Measurements from ENCODE around the gene ZNF33A. TPM values are rescaled to one million over a fixed set of nuclear protein-coding genes. Genes with fewer than 3 reads are reported as not detected.
A peak's percentile ranks its signal among the peaks of the same experiment; 100 is the strongest.

ZNF33A gene
- total and polyA plus RNA-seq, 7 donors: 4.5 to 20.8 (median 16.9) TPM

GRCh38 chr10:38094158-38094926 is 83.9 kb downstream of the ZNF33A start, which contains the start of gene ZNF37A:
Gene ZNF37A, plus strand, starts transcription at chr10:38094337. Its CDS starts 2,281 bp downstream, at chr10:38096618.
- ATAC-seq: peak; percentile 98 to 99 (median 99)
- no peak for TF ChIP-seq CTCF (IDR thresholded peaks at IDR 0.05)
- WGBS, 3 donors: 0% methylated on average over 54 to 59 of the region's 59 CpGs

GRCh38 chr10:38094927-38095574 is 84.6 kb downstream of the ZNF33A start:
- ATAC-seq: no peak
- DNase-seq: no peak
- Histone ChIP-seq H3K36me3 (ENCODE audit: insufficient read depth in 1 of 2, low read depth in 1 of 2) (peaks cover 0 to 44% of the 10 kb centered on the region in 2 donors), H3K4me3 (peak overlapping the region; percentile 96), H3K4me1 (peaks cover 4% of the 10 kb centered on the region), H3K27me3 (ENCODE audit: insufficient read depth in 3 of 3, low read length in 2 of 3) (no peaks in the 10 kb centered on the region), H3K27ac (peak overlapping the region; percentile 90), H3K9me3 (peaks cover 8% of the 10 kb centered on the region)
- intact Hi-C loops (cut with DNase I): loop anchor here (2.0 to 10.0 kb wide), 5 partner anchors 80 to 238 kb away; partner anchors contain the start of genes ZNF33A (in 2 of the 2), ZNF248 (in 1 of the 2) and ZNF25 (in 1 of the 2)
- WGBS, 3 donors: 43 to 47% (median 44%) methylated on average over 21 of the region's 21 CpGs
- no peak for TF ChIP-seq CTCF (IDR thresholded peaks at IDR 0.05)

More at GRCh38 chr10:38094158-38094926, 83.9 kb downstream of the ZNF33A start, which contains the start of gene ZNF37A:
- intact Hi-C loops (cut with DNase I): loop anchor here (2.0 to 10.0 kb wide), 5 partner anchors 80 to 237 kb away; partner anchors contain the start of genes ZNF33A (in 2 of the 2), ZNF248 (in 1 of the 2) and ZNF25 (in 1 of the 2)
- Histone ChIP-seq H3K27me3 (ENCODE audit: insufficient read depth in 3 of 3, low read length in 2 of 3) (no peaks in the 10 kb centered on the region), H3K9me3 (peaks cover 7% of the 10 kb centered on the region), H3K36me3 (ENCODE audit: insufficient read depth in 1 of 2, low read depth in 1 of 2) (peaks cover 0 to 37% of the 10 kb centered on the region in 2 donors), H3K27ac (peak within 1 kb of the TSS; percentile 90), H3K4me1 (peaks cover 4% of the 10 kb centered on the region), H3K4me3 (peak within 1 kb of the TSS; percentile 96)
- DNase-seq: peak; percentile 93 to 96

GRCh38 chr10:38102880-38103279 is 92.4 kb downstream of the ZNF33A start:
- 96 to 100% (median 100%) methylated on average over 1 of the region's 1 CpG for WGBS, 3 donors
- ATAC-seq (no peak), DNase-seq (no peak)
- intact Hi-C loops (cut with DNase I): no loop called here
- H3K36me3 ChIP-seq (ENCODE audit: insufficient read depth in 1 of 2, low read depth in 1 of 2): peaks cover 12 to 60% of the 10 kb centered on the region in 2 donors
- TF ChIP-seq CTCF (IDR thresholded peaks at IDR 0.05): no peak
- no peaks in the 10 kb centered on the region for H3K27me3 ChIP-seq (ENCODE audit: insufficient read depth in 3 of 3, low read length in 2 of 3)
- H3K4me1 ChIP-seq: no peaks in the 10 kb centered on the region
- no peak overlapping the region for H3K4me3 ChIP-seq
- no peak overlapping the region for H3K27ac ChIP-seq
- H3K9me3 ChIP-seq: peaks cover 53% of the 10 kb centered on the region

- no peak for TF ChIP-seq CTCF (IDR thresholded peaks at IDR 0.05)
- Histone ChIP-seq H3K4me3 (no peak overlapping the region), H3K27ac (no peak overlapping the region), H3K4me1 (no peaks in the 10 kb centered on the region), H3K27me3 (ENCODE audit: insufficient read depth in 3 of 3, low read length in 2 of 3) (no peaks in the 10 kb centered on the region), H3K36me3 (ENCODE audit: insufficient read depth in 1 of 2, low read depth in 1 of 2) (peaks cover 12 to 51% of the 10 kb centered on the region in 2 donors), H3K9me3 (peaks cover 61% of the 10 kb centered on the region)
- ATAC-seq (no peak), DNase-seq (no peak)
- intact Hi-C loops (cut with DNase I): no loop called here
- WGBS, 3 donors: 96 to 99% (median 97%) methylated on average over 3 of the region's 3 CpGs
Measured at GRCh38 chr10:38103756-38104155, 93.3 kb downstream of the ZNF33A start.
